SH-SY5Y (cell line): ENCODE measurements around the gene PSTPIP1.

ENCODE experiments used
- GATA2 ChIP-seq: IDR thresholded peaks from 2 replicates; pipeline ENCODE4 v1.6.1; 2011; ENCODE audit warnings: mild to moderate bottlenecking, low read depth, low read length
- GATA3 ChIP-seq: IDR thresholded peaks from 2 replicates; pipeline ENCODE4 v1.6.1; 2011; ENCODE audit warnings: low read depth, mild to moderate bottlenecking, low read length, moderate library complexity

DNA sequence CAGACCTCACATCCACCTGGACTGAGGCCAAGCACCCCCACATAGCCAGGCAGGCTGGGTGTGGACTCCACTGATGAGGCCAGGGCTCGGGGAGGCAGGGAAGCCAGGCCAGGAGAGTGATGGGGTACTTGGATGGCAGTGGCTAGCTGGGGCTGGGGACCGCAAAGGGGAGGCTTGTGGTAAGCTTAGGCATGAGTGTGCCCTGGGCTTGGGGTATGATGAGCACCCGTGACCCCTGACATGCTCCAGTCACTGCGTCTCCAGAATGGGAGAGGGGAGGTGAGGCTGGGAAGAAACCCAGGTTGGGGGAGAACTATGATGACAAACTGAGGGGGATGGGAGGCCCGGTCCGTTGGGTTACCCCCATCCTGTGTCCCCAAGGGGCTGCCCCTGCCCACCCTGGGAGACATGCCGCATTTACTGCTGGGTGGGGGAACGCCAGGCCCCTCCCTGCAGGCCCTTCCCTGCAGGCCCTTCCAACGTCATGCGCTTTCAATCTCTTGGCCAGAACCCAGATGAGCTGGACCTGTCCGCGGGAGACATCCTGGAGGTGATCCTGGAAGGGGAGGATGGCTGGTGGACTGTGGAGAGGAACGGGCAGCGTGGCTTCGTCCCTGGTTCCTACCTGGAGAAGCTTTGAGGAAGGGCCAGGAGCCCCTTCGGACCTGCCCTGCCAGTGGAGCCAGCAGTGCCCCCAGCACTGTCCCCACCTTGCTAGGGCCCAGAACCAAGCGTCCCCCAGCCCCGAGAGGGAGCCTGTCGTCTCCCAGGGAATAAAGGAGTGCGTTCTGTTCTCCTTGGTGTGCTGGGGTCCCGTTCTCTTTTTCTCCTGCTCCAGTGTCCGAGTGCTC is 41.8 kb downstream of the PSTPIP1 start:
- no peak for TF ChIP-seq GATA3
- no peak for TF ChIP-seq GATA2
